GM21529 (cell line): Measurements from ENCODE around the gene ITSN1.
"Not testable (repeated sequence)": the region's sequence is repeated elsewhere in the genome, so short reads cannot be mapped to it uniquely, and the experiment has no call there.

Experiments used
- ATAC-seq: cut with Tn5 transposase; IDR thresholded peaks from one replicate; pipeline ENCODE4 v1.9.1; 2021; ENCODE audit not compliant: unreplicated experiment

The ITSN1 gene

GRCh38 chr21:33763582-33763899, 121.2 kb downstream of the ITSN1 start:
- ATAC-seq = no peak

- no peak for ATAC-seq
Observed at GRCh38 chr21:33767236-33767635, 124.9 kb downstream of the ITSN1 start.

- ATAC-seq = no peak
Observed at GRCh38 chr21:33767960-33768359, 125.7 kb downstream of the ITSN1 start.

- no peak for ATAC-seq
Observed at GRCh38 chr21:33769057-33769456, 126.8 kb downstream of the ITSN1 start.

- no peak for ATAC-seq
Observed at GRCh38 chr21:33770542-33770941, 128.2 kb downstream of the ITSN1 start.

GRCh38 chr21:33771976-33772375, 129.7 kb downstream of the ITSN1 start:
- ATAC-seq = no peak

- no peak for ATAC-seq
Observed at GRCh38 chr21:33774551-33774950, 132.2 kb downstream of the ITSN1 start.

GRCh38 chr21:33775100-33775828, 133.0 kb downstream of the ITSN1 start:
- no peak for ATAC-seq

- no peak for ATAC-seq
Observed at GRCh38 chr21:33780631-33781030, 138.3 kb downstream of the ITSN1 start.

- ATAC-seq = no peak
Observed at GRCh38 chr21:33781121-33781520, 138.8 kb downstream of the ITSN1 start.

GRCh38 chr21:33783187-33783979, 141.1 kb downstream of the ITSN1 start:
- ATAC-seq = no peak

GRCh38 chr21:33787431-33787830, 145.1 kb downstream of the ITSN1 start:
- no peak for ATAC-seq

GRCh38 chr21:33788438-33788837, 146.1 kb downstream of the ITSN1 start:
- ATAC-seq = not testable (repeated sequence)

GRCh38 chr21:33789697-33790096, 147.4 kb downstream of the ITSN1 start:
- ATAC-seq = no peak

GRCh38 chr21:33791073-33791472, 148.8 kb downstream of the ITSN1 start:
- no peak for ATAC-seq

GRCh38 chr21:33794596-33794995, 152.3 kb downstream of the ITSN1 start:
- ATAC-seq = no peak

GRCh38 chr21:33797565-33797964, 155.3 kb downstream of the ITSN1 start:
- no peak for ATAC-seq

- ATAC-seq = no peak
Observed at GRCh38 chr21:33799378-33800090, 157.2 kb downstream of the ITSN1 start.

- ATAC-seq = no peak
Observed at GRCh38 chr21:33800753-33801423, 158.6 kb downstream of the ITSN1 start.

GRCh38 chr21:33801424-33802405, 159.4 kb downstream of the ITSN1 start:
- ATAC-seq = no peak
